Measurements from ENCODE around the gene ECEL1.

Gene ECEL1

DNA sequence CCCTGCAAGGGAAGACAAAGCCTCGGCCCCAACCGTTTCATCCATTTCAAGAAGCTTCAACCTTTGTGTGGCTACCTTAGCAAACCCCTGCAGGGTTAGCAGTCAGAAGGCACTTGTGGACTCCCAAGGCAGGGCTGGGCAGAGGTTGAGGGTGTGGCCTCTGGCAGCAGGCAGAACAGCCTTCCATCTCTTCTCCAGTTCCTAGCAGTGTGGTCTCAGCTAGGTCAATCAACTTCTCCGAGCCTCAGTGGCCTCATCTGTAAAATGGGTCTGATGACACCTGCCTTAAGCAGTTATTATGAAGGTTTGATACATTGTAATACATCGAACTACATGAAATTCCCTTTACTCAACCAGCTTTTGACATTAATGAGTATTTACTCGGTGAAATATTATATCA, 25.7 kb upstream of the ECEL1 start:
- no peak for TF ChIP-seq ZFX (IDR thresholded peaks at IDR 0.05)
- TF ChIP-seq, protein P1, sequence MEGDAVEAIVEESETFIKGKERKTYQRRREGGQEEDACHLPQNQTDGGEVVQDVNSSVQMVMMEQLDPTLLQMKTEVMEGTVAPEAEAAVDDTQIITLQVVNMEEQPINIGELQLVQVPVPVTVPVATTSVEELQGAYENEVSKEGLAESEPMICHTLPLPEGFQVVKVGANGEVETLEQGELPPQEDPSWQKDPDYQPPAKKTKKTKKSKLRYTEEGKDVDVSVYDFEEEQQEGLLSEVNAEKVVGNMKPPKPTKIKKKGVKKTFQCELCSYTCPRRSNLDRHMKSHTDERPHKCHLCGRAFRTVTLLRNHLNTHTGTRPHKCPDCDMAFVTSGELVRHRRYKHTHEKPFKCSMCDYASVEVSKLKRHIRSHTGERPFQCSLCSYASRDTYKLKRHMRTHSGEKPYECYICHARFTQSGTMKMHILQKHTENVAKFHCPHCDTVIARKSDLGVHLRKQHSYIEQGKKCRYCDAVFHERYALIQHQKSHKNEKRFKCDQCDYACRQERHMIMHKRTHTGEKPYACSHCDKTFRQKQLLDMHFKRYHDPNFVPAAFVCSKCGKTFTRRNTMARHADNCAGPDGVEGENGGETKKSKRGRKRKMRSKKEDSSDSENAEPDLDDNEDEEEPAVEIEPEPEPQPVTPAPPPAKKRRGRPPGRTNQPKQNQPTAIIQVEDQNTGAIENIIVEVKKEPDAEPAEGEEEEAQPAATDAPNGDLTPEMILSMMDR (conservative IDR thresholded peaks at IDR 0.05), result no peak
- no peak overlapping the region for H3K27ac ChIP-seq

DNA sequence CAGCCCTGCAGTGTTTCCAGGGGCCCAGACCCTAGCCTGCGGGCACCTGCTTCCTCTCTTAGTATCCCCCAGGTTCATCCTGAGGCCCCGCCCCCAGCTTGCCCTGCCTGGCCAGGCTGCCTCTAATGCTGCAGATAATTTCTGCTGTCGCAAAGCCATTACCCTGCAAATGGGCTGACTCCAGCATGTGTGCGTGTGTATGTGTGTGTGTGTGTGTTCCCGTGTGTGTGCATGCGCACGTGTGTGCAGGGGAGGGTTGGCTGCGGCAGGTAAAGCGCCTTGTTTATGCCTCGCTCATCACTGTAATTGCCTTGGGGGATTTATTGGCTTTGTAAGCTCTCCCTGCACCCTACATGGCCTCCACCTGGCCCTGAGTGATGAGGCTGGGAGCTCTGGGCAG, 25.0 kb upstream of the ECEL1 start:
- TF ChIP-seq, protein P1 (conservative IDR thresholded peaks at IDR 0.05), result no peak
- no peak for TF ChIP-seq ZFX (IDR thresholded peaks at IDR 0.05)
- no peak overlapping the region for H3K27ac ChIP-seq

DNA sequence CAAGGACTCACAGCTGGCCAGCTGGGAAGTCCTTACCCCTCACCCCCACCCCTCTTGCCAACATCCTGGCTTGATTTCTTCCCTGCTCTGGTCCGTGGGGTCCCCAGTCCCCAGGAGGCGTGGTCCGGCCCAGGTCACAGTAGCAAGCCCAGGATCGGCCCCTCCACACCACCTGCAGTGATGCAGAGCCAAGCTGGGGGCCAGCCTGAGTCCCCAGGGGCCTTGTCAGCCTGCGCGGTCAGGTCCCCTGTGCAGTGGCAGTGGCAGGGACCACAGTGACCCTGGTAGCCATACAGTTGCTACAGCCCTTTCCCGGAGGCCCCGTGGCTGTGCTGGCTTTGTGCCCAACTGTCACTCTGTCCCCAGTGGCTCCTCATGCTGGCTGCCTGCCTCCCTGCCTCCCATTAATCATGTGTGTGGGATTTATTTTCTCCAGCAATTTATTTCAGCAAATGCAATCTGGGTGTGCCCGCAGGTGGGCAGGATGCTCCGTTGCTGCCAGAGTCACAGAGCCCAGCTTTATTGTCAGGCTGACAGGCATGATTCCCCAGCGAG, 23.8 kb upstream of the ECEL1 start:
- no peak for TF ChIP-seq ZFX (IDR thresholded peaks at IDR 0.05)
- TF ChIP-seq, protein P1 (conservative IDR thresholded peaks at IDR 0.05), result no peak

DNA sequence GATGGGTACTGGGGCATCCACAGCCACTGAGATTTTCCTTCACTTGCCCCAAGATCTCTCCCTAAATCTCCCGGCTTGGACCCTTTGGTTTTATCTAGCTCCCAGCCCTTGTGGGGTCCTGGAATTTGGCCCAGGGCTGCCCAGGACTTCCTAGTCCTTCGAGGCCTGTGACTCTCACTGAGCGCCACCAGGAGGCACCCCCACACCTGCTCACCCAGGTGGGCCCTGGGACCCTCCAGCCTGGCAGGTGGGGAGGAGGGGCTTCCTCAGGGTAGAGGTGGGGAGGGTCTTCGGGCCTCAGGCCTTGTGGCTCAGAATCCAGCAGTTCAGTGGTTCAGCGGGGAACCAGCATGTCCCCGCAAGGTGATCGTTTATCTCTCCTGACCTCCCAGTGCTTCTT, 20.6 kb upstream of the ECEL1 start:
- no peak for TF ChIP-seq ZFX (IDR thresholded peaks at IDR 0.05)
- TF ChIP-seq, protein P1 (conservative IDR thresholded peaks at IDR 0.05), result no peak
- no peak overlapping the region for H3K27ac ChIP-seq

More for the DNA sequence above, 23.8 kb upstream of the ECEL1 start:
- no peak overlapping the region for H3K27ac ChIP-seq

DNA sequence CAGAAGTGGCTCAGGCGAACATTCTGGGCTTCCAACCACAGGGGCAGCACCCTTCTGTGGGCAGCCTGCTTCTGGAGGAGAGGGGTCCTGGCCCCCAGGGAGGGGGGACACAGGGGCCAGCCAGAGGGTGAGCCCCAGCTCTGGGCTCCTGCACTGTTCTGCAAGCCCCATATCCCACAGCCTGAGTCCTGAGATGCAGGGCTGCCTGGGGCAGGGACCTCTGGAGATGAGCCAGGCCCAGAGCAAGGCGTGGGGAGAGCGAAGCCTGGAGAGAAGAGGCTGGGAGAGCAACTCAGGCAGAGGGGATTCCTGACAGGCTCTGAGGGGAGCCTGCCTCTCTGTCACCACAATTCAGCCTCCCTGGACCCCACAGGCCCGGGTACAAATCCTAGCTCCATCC, 19.1 kb upstream of the ECEL1 start:
- no peak overlapping the region for H3K27ac ChIP-seq
- TF ChIP-seq, protein P1 (conservative IDR thresholded peaks at IDR 0.05), result no peak
- no peak for TF ChIP-seq ZFX (IDR thresholded peaks at IDR 0.05)

DNA sequence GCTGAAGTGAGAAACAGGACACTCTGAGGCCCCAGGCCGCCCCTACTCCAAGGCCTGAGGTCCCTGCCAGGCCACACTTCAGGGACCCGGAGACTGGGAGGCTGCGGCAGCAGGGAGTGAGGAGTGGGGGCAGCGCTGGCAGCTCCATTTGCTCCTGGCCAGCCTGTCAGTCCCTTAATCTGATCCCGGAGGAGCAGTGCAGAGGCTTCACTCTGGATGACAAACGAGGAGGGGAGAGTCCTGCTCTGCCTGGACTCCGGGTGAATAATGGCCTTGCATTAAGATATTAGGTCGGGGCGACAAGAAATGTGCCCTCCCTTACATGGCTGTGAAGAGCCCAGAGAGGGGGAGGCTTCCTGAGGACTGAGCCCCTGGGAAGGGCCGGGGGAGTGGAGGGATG, 18.2 kb upstream of the ECEL1 start:
- H3K27ac ChIP-seq, result no peak overlapping the region
- TF ChIP-seq ZFX (IDR thresholded peaks at IDR 0.05), result no peak
- TF ChIP-seq, protein P1 (conservative IDR thresholded peaks at IDR 0.05), result no peak

DNA sequence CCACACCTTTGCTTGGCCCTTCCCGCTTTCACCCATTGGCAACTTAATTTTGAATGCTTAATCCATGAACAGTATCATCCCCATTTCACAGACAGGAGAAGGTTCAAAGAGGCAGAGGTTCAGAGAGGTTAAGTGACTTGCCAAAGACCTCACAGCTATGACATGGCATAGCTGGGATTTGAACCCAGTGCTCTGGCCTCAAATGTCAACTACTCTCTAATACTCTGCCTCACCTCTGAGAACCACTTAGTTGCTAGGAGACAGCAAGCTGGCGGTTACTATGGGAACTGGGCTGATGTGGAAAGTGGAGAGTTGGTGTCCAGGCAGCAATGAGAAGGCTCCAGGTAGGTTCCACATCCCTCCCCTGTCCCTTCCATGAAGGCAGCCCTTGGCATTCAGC, 16.8 kb upstream of the ECEL1 start:
- TF ChIP-seq, protein P1 (conservative IDR thresholded peaks at IDR 0.05), result no peak
- TF ChIP-seq ZFX (IDR thresholded peaks at IDR 0.05), result no peak
- no peak overlapping the region for H3K27ac ChIP-seq
